ENCODE data around the gene PCBP4.
"Not testable (repeated sequence)": the region's sequence is repeated elsewhere in the genome, so short reads cannot be mapped to it uniquely, and the experiment has no call there.

The PCBP4 gene

GRCh38 chr3:51938780-51939425, 28.4 kb downstream of the PCBP4 start:
- DNase-seq (ENCODE audit: low spot score) = no peak

- no peak for DNase-seq (ENCODE audit: low spot score)
Observed at GRCh38 chr3:51937611-51938450, 29.4 kb downstream of the PCBP4 start.

GRCh38 chr3:51937014-51937413, 30.2 kb downstream of the PCBP4 start:
- no peak for DNase-seq (ENCODE audit: low spot score)

GRCh38 chr3:51935886-51936755, 31.1 kb downstream of the PCBP4 start:
- DNase-seq (ENCODE audit: low spot score) = no peak

- DNase-seq (ENCODE audit: low spot score) = no peak
Observed at GRCh38 chr3:51934991-51935885, 32.0 kb downstream of the PCBP4 start.

- DNase-seq (ENCODE audit: low spot score) = no peak
Observed at GRCh38 chr3:51934139-51934850, 33.0 kb downstream of the PCBP4 start.

GRCh38 chr3:51933471-51934138, 33.6 kb downstream of the PCBP4 start:
- DNase-seq (ENCODE audit: low spot score) = no peak

GRCh38 chr3:51932471-51933370, 34.5 kb downstream of the PCBP4 start:
- DNase-seq (ENCODE audit: low spot score) = no peak

GRCh38 chr3:51931756-51932155, 35.5 kb downstream of the PCBP4 start:
- DNase-seq (ENCODE audit: low spot score) = no peak

- DNase-seq (ENCODE audit: low spot score) = no peak
Observed at GRCh38 chr3:51930439-51930838, 36.8 kb downstream of the PCBP4 start.

- no peak for DNase-seq (ENCODE audit: low spot score)
Observed at GRCh38 chr3:51929420-51930003, 37.7 kb downstream of the PCBP4 start.

GRCh38 chr3:51928981-51929380, 38.3 kb downstream of the PCBP4 start:
- not testable (repeated sequence) for DNase-seq (ENCODE audit: low spot score)

- no peak for DNase-seq (ENCODE audit: low spot score)
Observed at GRCh38 chr3:51928438-51928837, 38.8 kb downstream of the PCBP4 start.

GRCh38 chr3:51927061-51927977, 39.9 kb downstream of the PCBP4 start:
- DNase-seq (ENCODE audit: low spot score) = no peak

- DNase-seq (ENCODE audit: low spot score) = no peak
Observed at GRCh38 chr3:51921081-51921578, 46.1 kb downstream of the PCBP4 start.

- DNase-seq (ENCODE audit: low spot score) = no peak
Observed at GRCh38 chr3:51916418-51916817, 50.8 kb downstream of the PCBP4 start.

- DNase-seq (ENCODE audit: low spot score) = no peak
Observed at GRCh38 chr3:51908026-51908425, 59.2 kb downstream of the PCBP4 start.
